NCI-H2081 treated with DMSO at 0.1 percent for 48 hours (cell line): Measurements from ENCODE around the gene AOX1.
A peak's percentile ranks its signal among the peaks of the same experiment; 100 is the strongest.
"Not testable (repeated sequence)": the region's sequence is repeated elsewhere in the genome, so short reads cannot be mapped to it uniquely, and the experiment has no call there.

Source experiments
- DNase-seq: peaks from one replicate; lab custom pipeline; 2025; lab: John Stamatoyannopoulos, UW

The AOX1 gene

DNA sequence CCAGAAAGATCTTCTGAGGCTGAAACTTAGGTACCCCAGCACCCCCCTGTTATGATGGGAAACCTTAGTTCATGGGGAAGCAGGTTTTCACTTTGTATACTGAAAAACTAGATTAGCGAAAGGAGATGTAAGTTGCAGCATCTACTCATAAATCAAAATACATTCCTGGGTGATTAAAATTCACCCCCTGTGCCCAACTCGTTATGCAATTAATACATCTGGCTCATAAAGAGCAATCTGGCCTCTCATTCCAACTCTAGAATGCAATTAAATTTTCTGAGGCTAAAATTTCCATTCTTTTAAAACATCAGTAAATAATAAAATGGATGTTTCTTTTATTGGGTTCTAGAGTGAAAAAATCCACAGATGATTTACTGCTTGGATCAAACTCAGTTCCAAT is 115.0 kb downstream of the AOX1 start:
- DNase-seq: no peak

DNA sequence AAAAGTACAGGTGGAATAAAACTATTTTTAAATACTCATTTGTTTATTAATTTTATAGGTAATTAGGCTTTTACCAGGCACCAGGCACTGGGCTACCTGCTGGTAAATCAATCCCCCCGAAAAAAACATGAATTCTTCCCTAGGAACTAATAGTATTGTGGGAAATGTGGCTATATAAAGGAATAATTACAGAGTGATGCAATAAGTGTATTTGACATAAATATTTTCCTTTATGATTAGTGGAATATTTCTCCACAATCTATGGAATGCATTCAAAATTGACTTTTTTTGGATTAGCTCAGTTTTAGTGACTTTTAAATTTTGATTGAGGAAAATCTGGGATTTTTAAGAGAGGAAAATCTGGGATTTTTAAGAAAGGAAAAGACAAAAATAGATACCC is 116.2 kb downstream of the AOX1 start:
- DNase-seq: no peak

DNA sequence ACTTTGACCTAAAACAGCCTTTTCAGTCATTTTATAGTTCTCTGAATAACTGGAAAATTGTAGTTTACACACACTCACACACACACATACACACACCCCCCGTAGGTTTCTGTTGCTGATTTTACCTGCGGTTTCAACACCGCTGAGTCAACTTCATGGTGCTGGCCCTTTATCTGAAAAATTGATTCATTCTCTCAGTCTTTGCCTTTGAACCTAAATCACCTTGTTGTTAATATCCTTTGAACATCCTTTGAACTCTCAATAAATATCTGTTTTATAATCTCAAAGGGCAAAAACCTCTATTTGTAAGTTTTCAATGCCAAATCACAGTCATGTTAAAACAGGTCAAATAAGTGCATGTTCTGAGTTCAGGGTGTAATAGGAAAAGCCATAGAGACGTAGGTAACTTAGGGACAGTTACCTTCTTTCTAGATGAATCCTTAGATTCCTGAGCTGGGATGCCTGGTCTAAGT is 116.9 kb downstream of the AOX1 start:
- no peak for DNase-seq

DNA sequence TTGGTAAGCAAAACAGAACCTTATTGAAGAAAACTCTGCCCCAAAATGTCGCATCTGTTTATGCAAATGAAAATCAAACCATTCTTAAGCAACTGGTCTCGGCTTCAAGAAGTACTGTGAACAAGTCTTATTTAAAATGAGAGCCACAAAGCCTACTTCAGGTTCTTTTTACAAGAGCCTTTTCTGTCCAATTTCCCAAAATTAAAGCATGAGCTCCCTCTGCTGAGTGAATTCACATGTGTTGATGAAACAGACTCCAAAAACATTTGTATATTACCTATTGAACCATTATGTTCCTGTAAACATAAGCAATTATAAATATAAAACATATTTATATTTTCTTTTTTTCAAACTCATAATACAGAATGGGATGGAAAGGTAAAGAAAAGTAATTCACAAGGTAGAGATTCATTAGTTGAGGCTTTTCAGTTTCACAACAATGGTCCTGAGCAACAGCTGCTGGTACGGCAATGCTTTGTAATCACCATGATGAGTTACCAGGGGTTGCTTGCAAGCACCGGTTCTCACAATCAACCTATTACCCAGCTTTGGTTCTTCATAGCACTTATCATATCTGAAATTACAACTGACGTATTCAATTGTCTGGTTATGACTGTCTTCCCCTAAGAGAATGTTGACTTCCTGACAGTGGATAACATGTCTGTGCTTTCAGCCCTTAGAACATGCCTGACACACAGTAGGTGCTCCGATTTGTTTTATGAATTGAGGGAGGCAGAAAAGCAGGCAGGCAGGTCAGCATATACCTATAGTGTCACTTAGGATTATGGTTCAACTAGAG is 117.5 kb downstream of the AOX1 start:
- peak; percentile 11 for DNase-seq

DNA sequence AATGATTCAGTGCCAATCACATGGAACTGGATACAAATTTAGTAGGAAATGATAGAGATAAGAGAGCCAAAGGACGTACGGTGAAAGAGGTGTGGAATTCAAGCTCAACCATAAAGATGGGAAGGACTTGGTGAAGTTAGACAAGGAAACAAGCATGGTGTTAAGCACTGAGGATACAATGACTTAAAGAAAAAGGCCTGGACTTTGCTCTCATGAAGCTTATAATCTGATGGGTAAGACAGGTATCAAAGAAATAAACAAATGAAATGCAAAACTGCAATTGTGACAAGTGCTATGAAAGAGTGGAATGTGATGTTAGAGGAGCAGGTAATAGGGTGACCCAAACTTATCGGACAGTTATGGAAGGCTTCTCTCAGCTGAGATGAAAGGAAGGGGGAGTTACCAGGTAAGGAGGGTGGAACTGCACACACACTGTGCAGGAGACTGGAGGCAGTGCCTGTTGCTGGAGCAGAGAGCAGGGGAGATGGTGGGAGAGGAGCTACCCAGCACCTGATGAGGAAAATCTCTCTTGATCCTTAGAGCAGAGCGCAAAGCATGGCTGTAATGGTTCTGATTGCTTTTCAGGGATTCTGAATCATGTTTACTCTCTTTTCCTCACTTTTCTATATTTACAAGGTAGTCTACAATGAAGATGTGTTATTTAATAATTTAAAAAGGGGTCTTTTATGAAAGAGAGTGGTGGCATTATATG is 118.3 kb downstream of the AOX1 start:
- DNase-seq: no peak

DNA sequence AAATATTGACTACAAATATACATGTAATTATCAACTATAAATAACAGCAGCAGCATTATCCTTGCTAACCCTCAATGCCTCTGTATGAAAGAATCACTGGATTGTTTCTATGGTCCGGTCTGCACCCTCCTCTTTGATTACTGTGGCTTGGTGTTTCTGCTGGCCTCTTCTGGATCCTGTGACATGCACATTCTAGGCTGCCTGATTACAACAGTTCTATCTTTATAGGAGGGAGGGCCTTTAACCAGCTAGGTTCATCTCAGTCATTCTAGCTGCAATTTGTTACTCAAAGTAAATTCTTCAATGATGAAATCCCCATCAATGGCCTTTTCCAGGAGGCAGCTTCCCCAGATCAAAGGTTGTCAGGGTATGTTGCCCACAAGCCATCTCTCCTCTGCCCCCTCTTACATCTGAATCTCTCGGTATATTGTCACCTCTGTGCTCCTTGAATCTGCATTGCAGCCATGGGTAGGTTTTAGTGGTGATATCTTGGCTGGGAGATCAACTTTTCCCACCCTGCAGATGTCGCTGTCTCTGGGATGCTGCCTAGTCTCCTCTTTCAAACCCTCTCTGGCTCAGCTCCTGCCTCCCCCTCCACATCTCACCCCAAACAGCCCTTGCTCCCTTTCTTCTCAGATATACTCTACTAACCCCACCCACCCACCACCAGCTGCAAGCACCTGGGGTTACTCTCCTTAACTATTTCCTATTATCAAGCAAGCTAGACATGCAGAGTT is 119.7 kb downstream of the AOX1 start:
- DNase-seq: no peak

DNA sequence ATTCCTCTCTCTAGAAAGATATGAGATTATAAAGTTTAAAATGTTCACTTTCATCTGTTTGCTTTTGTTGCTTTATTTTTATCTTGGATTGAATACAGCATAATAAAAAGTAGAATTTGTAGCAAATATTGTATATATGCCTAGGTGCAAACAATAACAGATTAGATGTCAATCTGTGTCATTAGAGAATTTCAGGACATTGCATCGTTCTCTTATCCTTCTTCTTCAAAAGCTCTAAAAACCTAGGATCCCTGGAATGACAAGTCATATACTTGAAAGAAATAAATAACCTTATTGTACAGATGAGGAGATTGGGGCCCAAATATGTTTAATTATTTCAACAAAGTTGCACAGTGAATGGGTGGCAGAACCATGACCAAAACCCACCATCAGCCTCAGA is 123.1 kb downstream of the AOX1 start:
- DNase-seq: no peak

DNA sequence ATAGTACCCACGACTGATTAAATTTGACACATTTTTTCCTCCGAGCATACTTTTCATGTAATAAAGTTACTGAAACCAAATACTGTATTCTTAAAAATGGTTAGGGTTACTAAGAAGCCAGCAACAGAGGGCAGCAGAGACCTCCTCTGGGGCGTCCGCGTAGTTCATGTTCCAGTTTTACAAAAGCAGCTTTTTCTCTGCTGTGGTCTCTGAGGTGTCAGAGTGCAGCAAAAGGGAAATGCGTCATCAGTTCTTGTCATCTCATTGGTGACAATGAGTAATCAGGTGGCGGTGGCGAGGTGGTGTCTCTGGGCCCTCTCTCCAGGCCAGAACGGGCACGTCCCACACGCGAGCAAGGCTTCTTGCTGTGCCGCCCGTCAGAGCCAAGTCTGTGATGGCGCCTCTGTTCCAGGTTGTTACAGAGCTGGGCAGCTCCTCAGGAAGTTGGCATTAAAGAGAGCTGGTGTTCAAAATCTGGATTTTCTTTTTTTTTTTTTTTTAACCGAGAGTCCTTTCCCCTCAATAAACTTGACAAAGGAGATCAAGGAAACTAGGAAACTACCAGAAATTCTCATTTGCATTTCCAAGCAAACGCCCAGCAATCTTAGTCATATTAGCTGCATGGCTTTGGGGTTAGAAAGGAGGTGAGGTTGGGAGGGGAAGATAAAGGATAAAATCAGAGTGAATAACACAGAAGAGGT is 127.3 kb downstream of the AOX1 start:
- DNase-seq: peak; percentile 71

DNA sequence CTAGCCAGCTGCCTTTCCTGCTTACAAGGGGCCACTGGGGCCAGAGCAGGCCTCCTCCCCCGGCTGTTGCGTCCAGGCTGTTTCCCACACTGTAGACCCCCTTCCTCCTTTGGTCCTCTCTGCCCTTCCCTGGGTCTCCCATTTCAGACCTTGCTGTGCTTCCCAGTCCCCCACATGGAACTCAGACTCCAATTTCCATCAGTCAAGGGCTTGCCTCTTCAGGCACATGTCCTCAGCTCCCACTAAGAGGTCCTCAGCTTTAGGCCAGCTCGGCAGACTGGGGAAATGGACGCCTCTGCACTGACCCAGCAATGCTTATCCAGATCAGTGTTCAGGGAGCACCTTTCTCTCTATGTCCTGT is 127.9 kb downstream of the AOX1 start:
- no peak for DNase-seq

DNA sequence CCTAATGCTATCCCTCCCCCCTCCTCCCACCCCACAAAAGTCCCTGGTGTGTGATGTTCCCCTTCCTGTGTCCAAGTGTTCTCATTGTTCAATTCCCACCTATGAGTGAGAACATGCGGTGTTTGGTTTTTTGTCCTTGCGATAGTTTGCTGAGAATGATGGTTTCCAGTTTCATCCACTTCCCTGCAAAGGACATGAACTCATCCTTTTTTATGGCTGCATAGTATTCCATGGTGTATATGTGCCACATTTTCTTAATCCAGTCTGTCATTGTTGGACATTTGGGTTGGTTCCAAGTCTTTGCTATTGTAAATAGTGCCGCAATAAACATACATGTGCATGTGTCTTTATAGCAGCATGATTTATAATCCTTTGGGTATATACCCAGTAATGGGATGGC is 129.2 kb downstream of the AOX1 start:
- not testable (repeated sequence) for DNase-seq

DNA sequence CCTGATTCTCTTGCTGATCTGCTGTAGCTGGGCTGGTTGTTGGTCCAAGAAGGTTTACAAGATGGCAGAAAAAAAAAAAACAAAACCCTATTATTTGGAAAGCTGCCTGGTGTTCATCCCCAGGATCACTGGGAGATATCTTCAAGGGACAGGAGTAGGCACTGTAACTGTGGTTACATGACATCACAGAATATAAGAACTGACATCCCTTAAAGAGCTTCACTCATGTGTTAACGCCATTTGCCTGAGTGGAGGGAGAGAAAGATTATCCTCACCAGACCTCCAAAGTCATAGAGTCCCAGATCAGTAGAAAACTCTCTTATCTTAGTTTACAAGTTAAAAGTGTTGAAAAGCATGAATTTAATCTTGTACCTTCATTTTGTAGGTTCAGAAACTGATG is 130.6 kb downstream of the AOX1 start:
- no peak for DNase-seq
